ENCODE data around the gene RANBP10. TPM values are rescaled to one million over a fixed set of nuclear protein-coding genes. Genes with fewer than 3 reads are reported as not detected.
A peak's percentile ranks its signal among the peaks of the same experiment; 100 is the strongest.

The RANBP10 gene
- total and polyA plus RNA-seq, 2 of the 13 experiments (the other 11 are each of a cell fraction or from before 2014, with no cell fraction given), result 9.2 to 22.7 TPM

GRCh38 chr16:67719048-67719777, 87.1 kb downstream of the RANBP10 start, which contains the start of gene GFOD2 (continued):
- TF ChIP-seq CSRNP1 (CRISPR knock-in tag; IDR thresholded peaks at IDR 0.05) (peak; percentile 49; the same call in 1 of the 2 replicates), SOX13 (IDR thresholded peaks at IDR 0.05) (no peak), SOX13 (CRISPR knock-in tag; conservative IDR thresholded peaks at IDR 0.05 in 1 of 2, IDR thresholded peaks at IDR 0.05 in 1 of 2) (0 out of 4 replicates have a peak, but pooled peaks of 1 of the 2 experiments have one; percentile 2), ZNF235 (CRISPR knock-in tag; IDR thresholded peaks at IDR 0.05; ENCODE audit: borderline replicate concordance) (peak; percentile 95; the same call in 1 of the 2 replicates), ZNF720 (CRISPR knock-in tag; IDR thresholded peaks at IDR 0.05) (no peak), DMTF1 (CRISPR knock-in tag; IDR thresholded peaks at IDR 0.05) (no peak)

GRCh38 chr16:67718668-67719047, 87.7 kb downstream of the RANBP10 start:
- peak overlapping the region; percentile 93 to 94 (median 94) for H3K4me3 ChIP-seq (replicated peaks in 1 of 3; ENCODE audit: insufficient read depth in 1 of 3, low read depth in 2 of 3, low read length in 3 of 3)
- ChIA-PET CTCF (ENCODE audit: low intra/inter-chr PET ratio, low total read pairs) (no interaction called here), POLR2A (interaction anchor here (0.8 to 2.5 kb wide), 12 partner anchors 9 to 361 kb away, joined by 3 to 18 read pairs (median 4); partner anchors contain the start of genes RANBP10 and TSNAXIP1)
- H3K79me2 ChIP-seq (ENCODE audit: insufficient read depth, low read length), result peaks cover 42% of the 10 kb centered on the region
- H4K20me1 ChIP-seq (ENCODE audit: insufficient read depth, low read length), result no peaks in the 10 kb centered on the region
- H3K9ac ChIP-seq (ENCODE audit: insufficient read depth, low read depth, low read length), result peak overlapping the region; percentile 93
- DNase-seq (ENCODE audit: low spot score) (no peak), FAIRE-seq (no peak), ATAC-seq (peak; percentile 41)
- H3K9me3 ChIP-seq (ENCODE audit: low read length), result no peaks in the 10 kb centered on the region
- peak overlapping the region; percentile 22 for H3K27ac ChIP-seq (ENCODE audit: extremely low read length, insufficient read depth, low read length)
- H2AFZ ChIP-seq (ENCODE audit: low read length), result peak overlapping the region; percentile 42
- peaks cover 0 to 2% of the 10 kb centered on the region in 2 experiments; a peak in 1 of 5 replicates for H3K36me3 ChIP-seq (replicated peaks in 1 of 2; ENCODE audit: control insufficient read depth in 1 of 2, insufficient read depth in 2 of 2, low read length in 2 of 2)
- in situ Hi-C loops (cut with HindIII; ENCODE audit: extremely low pct_ligation_motif_present, low pct_unique_long_range_greater_than_20kb), result no loop called here
- peaks cover 47% of the 10 kb centered on the region for H3K4me1 ChIP-seq (ENCODE audit: insufficient read depth, low read length)
- 0% methylated on average over 8 of the region's 14 CpGs for WGBS (ENCODE audit: low lambda C conversion rate)
- intact Hi-C loops (cut with micrococcal nuclease; ENCODE audit: unreplicated experiment), result loop anchor here (5.0 kb wide), 1 partner anchor 89 kb away; the partner anchor contains the start of genes RANBP10 and TSNAXIP1
- no peaks in the 10 kb centered on the region; a peak in 1 of 5 replicates for H3K27me3 ChIP-seq (ENCODE audit: control insufficient read depth in 1 of 2, insufficient read depth in 2 of 2, low read length in 2 of 2)
- no TSS peak for BruUV-seq (replicated peaks)
- H3K4me2 ChIP-seq (ENCODE audit: low read depth, low read length), result peak overlapping the region; percentile 96
- TF ChIP-seq ZNF256 (CRISPR knock-in tag; conservative IDR thresholded peaks at IDR 0.05) (no peak), IKZF5 (CRISPR knock-in tag; IDR thresholded peaks at IDR 0.05) (no peak), ZNF816 (CRISPR knock-in tag; IDR thresholded peaks at IDR 0.05; ENCODE audit: borderline replicate concordance) (no peak), ZNF746 (CRISPR knock-in tag; IDR thresholded peaks at IDR 0.05) (no peak), ZMYM4 (CRISPR knock-in tag; IDR thresholded peaks at IDR 0.05) (no peak), HHEX (CRISPR knock-in tag; IDR thresholded peaks at IDR 0.05) (no peak), ZNF253 (CRISPR knock-in tag; IDR thresholded peaks at IDR 0.05; ENCODE audit: borderline replicate concordance) (0 out of 2 replicates have a peak, but pooled peaks have one; percentile 8), DR1 (CRISPR knock-in tag; IDR thresholded peaks at IDR 0.05) (no peak), ZNF10 (CRISPR knock-in tag; IDR thresholded peaks at IDR 0.05; ENCODE audit: borderline replicate concordance, low read depth) (no peak), YEATS4 (CRISPR knock-in tag; IDR thresholded peaks at IDR 0.05; ENCODE audit: borderline replicate concordance) (no peak), SP1 (IDR thresholded peaks at IDR 0.05) (no peak), SP1 (CRISPR knock-in tag; IDR thresholded peaks at IDR 0.05) (no peak)

Data from HepG2 (cell line).